Inferior parietal cortex (tissue), 1 donor: ENCODE measurements around the gene FKTN.
"Not testable (repeated sequence)": the region's sequence is repeated elsewhere in the genome, so short reads cannot be mapped to it uniquely, and the experiment has no call there.

Experiments
- DNase-seq: peaks from one replicate; pipeline ENCODE4 v3.0.0-alpha.2; 2016; ENCODE audit errors: extremely low spot score

FKTN gene

GRCh38 chr9:105557804-105558610, at the start of gene FKTN:
FKTN (plus strand) TSS chr9:105558131; CDS start chr9:105575033, 16,902 bp downstream.
- peak; percentile 85 for DNase-seq

GRCh38 chr9:105508530-105508929, 49.4 kb upstream of the FKTN start:
- DNase-seq: no peak

GRCh38 chr9:105510024-105510423, 47.9 kb upstream of the FKTN start:
- no peak for DNase-seq

GRCh38 chr9:105511446-105511845, 46.5 kb upstream of the FKTN start:
- no peak for DNase-seq

- DNase-seq: no peak
Measured at GRCh38 chr9:105515811-105516413, 42.0 kb upstream of the FKTN start.

GRCh38 chr9:105519710-105520369, 38.1 kb upstream of the FKTN start:
- not testable (repeated sequence) for DNase-seq

- not testable (repeated sequence) for DNase-seq
Measured at GRCh38 chr9:105520992-105521391, 36.9 kb upstream of the FKTN start.

GRCh38 chr9:105522618-105523385, 35.1 kb upstream of the FKTN start:
- DNase-seq: not testable (repeated sequence)

- no peak for DNase-seq
Measured at GRCh38 chr9:105531530-105531929, 26.4 kb upstream of the FKTN start.

GRCh38 chr9:105535920-105536668, 21.8 kb upstream of the FKTN start:
- no peak for DNase-seq

- no peak for DNase-seq
Measured at GRCh38 chr9:105539452-105539851, 18.5 kb upstream of the FKTN start.

GRCh38 chr9:105541838-105542237, 16.1 kb upstream of the FKTN start:
- no peak for DNase-seq

GRCh38 chr9:105554042-105554441, 3.9 kb upstream of the FKTN start:
- no peak for DNase-seq

GRCh38 chr9:105572455-105572854, 14.5 kb downstream of the FKTN start:
- no peak for DNase-seq

GRCh38 chr9:105579952-105580351, 22.0 kb downstream of the FKTN start:
- not testable (repeated sequence) for DNase-seq

GRCh38 chr9:105581550-105581949, 23.6 kb downstream of the FKTN start:
- DNase-seq: not testable (repeated sequence)

GRCh38 chr9:105593145-105593544, 35.2 kb downstream of the FKTN start:
- DNase-seq: no peak

GRCh38 chr9:105608721-105609598, 51.0 kb downstream of the FKTN start:
- peak; percentile 73 for DNase-seq

GRCh38 chr9:105621001-105621400, 63.1 kb downstream of the FKTN start:
- DNase-seq: peak; percentile 61

- no peak for DNase-seq
Measured at GRCh38 chr9:105625088-105625487, 67.2 kb downstream of the FKTN start.
